HG02943 (cell line): Measurements from ENCODE around the gene RNASE7.
"Not testable (repeated sequence)": the region's sequence is repeated elsewhere in the genome, so short reads cannot be mapped to it uniquely, and the experiment has no call there.

Experiments
- ATAC-seq: cut with Tn5 transposase; IDR thresholded peaks from one replicate; pipeline ENCODE4 v1.9.1; 2021; ENCODE audit warnings: mild to moderate bottlenecking, low read depth, moderate library complexity; ENCODE audit not compliant: unreplicated experiment

Gene RNASE7

GRCh38 chr14:21041676-21042433 is at the start of gene RNASE7:
Gene RNASE7 (plus strand): TSS chr14:21042362. CDS start chr14:21042993, 631 bp downstream.
- ATAC-seq = no peak

GRCh38 chr14:20996521-20996920 is 45.6 kb upstream of the RNASE7 start:
- ATAC-seq = no peak

DNA sequence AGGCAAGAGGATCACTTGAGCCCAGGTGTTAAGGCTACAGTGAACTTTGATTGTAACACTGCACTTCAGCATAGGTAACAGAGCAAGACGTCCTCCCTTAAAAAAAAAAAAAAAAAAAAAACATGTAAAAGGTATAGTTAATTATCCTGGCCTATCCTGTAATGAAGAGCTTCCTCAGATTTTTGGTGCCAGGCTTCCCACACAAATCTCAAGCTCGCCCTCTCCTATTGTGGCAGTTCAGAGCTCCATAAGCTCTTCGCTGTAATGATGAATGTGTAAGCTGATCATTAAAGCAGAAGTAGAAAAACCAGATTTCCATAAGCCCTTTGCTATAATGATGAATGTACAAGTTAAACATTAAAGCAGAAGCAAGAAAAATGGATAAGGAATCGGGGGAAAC is 45.0 kb upstream of the RNASE7 start:
- no peak for ATAC-seq

GRCh38 chr14:20997564-20997963 is 44.6 kb upstream of the RNASE7 start:
- ATAC-seq = no peak

DNA sequence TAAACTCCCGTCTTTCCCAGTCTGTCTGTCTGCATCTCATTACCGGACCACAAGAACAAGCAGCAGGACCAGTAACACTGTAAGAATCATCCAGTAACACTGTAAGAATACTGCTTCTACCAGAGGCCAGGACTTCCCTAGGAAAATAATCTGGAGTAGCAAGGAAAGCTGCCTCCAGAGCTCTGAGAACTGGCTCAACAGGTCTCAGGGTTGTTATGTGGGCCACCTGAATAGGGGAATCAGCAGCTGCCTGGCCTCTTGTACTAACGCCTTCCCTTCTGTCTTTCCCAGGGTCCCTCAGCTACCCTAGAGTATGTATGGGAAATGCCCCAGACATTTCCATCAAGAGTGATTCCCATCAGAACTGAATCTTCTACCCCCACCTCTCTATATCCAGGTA is 44.0 kb upstream of the RNASE7 start:
- no peak for ATAC-seq

DNA sequence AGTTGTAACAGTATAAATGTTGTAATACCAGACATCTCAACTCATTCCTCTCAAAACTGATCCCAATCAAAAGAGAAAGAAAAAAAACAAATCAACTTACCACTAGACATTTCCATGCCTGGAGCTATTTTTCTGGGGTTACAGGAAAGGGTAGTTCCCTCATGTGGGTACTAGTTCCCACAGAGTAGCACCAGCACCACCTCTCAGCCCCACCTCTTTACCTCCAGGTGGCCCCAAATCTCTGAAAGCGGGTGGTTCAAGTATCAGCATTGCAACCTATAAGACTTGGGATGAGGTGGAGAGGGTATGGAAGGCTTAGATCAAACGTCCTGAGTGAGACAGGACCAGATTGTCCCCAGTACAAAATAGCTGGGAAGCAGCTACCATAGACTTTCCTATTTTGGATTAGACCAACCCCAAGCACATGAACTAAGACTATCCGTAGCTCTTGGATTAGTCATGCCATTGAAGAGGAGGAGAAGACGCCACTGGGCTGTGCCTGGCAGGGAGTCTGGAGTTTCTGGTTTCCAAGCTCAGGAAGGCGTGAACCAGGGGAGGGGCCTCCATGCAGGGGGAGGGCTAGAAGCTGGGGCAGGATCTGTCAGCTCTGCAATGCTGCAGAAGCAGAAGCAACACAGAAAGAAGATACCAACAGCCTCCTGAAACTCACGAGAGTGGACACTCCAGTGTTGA is 43.3 kb upstream of the RNASE7 start, which contains the start of gene SLC39A2:
Gene SLC39A2, plus strand, starts transcription at position 620 of the 693 bp plus-strand sequence. CDS start 154 bp downstream, outside the sequence.
- ATAC-seq = no peak

GRCh38 chr14:20999591-20999990 is 42.6 kb upstream of the RNASE7 start:
- no peak for ATAC-seq

- ATAC-seq = no peak
Measured at GRCh38 chr14:21001218-21001617, 40.9 kb upstream of the RNASE7 start.

- ATAC-seq = no peak
Measured at GRCh38 chr14:21003788-21004346, 38.3 kb upstream of the RNASE7 start.

GRCh38 chr14:21009721-21010120 is 32.4 kb upstream of the RNASE7 start:
- not testable (repeated sequence) for ATAC-seq

- ATAC-seq = no peak
Measured at GRCh38 chr14:21011136-21011535, 31.0 kb upstream of the RNASE7 start.

- ATAC-seq = no peak
Measured at GRCh38 chr14:21014761-21015190, 27.4 kb upstream of the RNASE7 start.

DNA sequence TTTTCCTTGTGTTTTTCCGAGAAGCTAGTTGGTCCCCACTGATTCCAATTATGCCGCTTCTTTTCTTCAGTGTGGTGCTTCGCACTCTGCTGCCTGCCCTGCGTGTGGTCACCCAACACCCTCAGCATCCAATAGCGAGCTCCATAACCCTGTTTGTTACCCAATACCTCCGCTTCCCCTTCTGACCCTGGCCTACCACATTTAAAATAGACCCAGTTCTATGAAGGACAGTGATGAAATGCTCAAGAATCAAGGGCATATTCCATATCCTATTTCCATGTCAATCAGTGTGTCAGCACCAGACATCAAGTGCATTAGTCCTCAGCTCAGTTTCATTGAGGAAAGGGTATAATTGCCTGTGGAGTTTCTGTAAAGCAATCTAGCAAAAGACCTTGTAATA is 26.9 kb upstream of the RNASE7 start:
- ATAC-seq = no peak

- no peak for ATAC-seq
Measured at GRCh38 chr14:21016413-21017190, 25.6 kb upstream of the RNASE7 start.

GRCh38 chr14:21017528-21018245 is 24.5 kb upstream of the RNASE7 start:
- no peak for ATAC-seq

GRCh38 chr14:21018286-21018685 is 23.9 kb upstream of the RNASE7 start:
- no peak for ATAC-seq

- no peak for ATAC-seq
Measured at GRCh38 chr14:21018781-21019180, 23.4 kb upstream of the RNASE7 start.

DNA sequence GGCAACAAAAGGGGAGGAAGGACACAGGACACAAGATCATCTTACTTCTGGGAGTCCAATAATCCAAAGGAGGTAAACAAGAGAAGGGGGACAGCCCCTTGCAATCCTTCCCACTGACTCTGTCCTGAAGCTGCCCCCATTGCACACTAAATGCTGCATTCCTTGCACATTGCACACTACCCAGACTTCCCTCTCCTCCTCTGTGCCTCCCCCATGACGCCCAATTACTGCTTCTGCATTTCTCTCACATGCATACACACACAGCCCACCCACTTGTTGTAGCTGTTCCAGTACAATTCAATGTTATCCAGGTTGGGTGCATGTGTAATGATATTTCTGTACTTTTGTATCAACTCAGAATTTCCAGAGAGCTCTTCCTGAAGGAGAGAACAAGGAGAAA is 22.8 kb upstream of the RNASE7 start:
- no peak for ATAC-seq

DNA sequence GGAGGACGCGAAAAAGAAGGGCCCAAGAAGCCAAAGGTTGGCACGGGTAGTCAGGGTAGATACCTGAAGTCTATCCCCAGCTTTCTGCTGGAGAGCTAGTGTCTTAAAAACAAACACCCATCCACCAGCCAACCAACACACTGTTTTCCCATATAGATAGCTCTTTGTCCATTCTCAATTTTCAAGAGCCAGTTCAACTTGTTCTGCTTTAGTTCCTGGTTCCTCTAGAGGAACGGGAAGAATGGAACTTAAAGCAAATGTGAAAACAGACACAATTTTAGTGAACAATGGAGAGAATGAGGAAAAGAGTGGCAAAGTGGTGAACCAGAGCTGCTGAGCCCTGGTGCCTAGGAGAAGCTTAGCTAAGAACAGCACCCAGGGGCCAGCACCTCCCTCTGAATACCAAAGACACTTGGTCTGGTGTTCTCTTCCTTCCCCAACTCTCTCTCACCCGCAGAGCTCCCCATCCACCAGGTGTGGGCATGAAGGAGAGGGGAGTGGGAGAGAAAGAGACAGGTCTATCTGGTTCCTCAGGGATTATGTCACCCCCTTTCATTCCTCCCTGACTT is 21.1 kb upstream of the RNASE7 start:
- no peak for ATAC-seq

DNA sequence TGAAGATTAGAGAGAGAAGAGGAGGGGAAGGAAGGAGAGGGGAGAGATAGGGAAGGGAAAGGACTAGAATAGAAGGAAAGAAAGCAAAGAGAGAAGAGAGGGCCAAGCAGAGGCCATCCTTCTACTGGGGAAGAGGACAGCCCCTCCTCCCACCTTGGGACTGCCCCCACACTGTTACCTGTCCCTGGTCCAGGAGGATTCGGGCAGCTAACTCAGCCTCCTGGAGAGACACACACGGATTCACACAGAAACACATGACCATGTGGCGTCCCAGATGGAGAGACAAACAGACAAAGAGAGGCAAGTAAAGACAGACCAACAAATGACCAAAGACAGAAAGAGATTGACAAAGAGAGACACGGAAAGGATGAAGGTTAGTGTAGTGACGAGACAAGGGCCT is 19.5 kb upstream of the RNASE7 start:
- no peak for ATAC-seq
